ENCODE measurements around the gene RNASE2. TPM values are rescaled to one million over a fixed set of nuclear protein-coding genes. Genes with fewer than 3 reads are reported as not detected.
"Not testable (repeated sequence)": the region's sequence is repeated elsewhere in the genome, so short reads cannot be mapped to it uniquely, and the experiment has no call there.

Gene RNASE2
- total and polyA plus RNA-seq, 2 donors (not counting 3 experiments of a cell fraction or from before 2014, with no cell fraction given), result not detected

- H4K20me1 ChIP-seq (replicated peaks; ENCODE audit: control insufficient read depth, extremely low read depth, insufficient read depth, low read length); H2AFZ ChIP-seq (ENCODE audit: low read depth, low read length); H3K36me3 ChIP-seq (ENCODE audit: control insufficient read depth in 2 of 2, extremely low read depth in 1 of 2, insufficient read depth in 2 of 2, low read length in 2 of 2); H3K4me1 ChIP-seq (ENCODE audit: control insufficient read depth, extremely low read depth, insufficient read depth, low read length); BruUV-seq (replicated peaks); H3K4me3 ChIP-seq (replicated peaks in 1 of 3; ENCODE audit: insufficient read depth in 1 of 3, low read depth in 1 of 3, low read length in 3 of 3); H3K9ac ChIP-seq (replicated peaks; ENCODE audit: extremely low read depth, insufficient read depth, low read length); CTCF ChIA-PET; H3K4me2 ChIP-seq (ENCODE audit: insufficient read depth, low read length); H3K27me3 ChIP-seq (ENCODE audit: control insufficient read depth in 2 of 2, insufficient read depth in 2 of 2, low read length in 2 of 2); H3K79me2 ChIP-seq (ENCODE audit: control insufficient read depth, insufficient read depth, low read length); intact Hi-C loops (cut with micrococcal nuclease); H3K9me3 ChIP-seq (replicated peaks; ENCODE audit: control insufficient read depth, insufficient read depth, low read length); POLR2A ChIA-PET; H3K9me1 ChIP-seq (replicated peaks; ENCODE audit: control insufficient read depth, extremely low read depth, insufficient read depth, low read length); H3K27ac ChIP-seq (ENCODE audit: insufficient read depth, low read depth, low read length); DNase-seq (ENCODE audit: low read depth, low spot score); FAIRE-seq; dilution Hi-C loops (cut with MboI; ENCODE audit: extremely low pct_ligation_motif_present, low sequenced_read_pairs): not testable (repeated sequence)
These were observed 31.5 kb upstream of the RNASE2 start for GRCh38 chr14:20923766-20924297.

DNA sequence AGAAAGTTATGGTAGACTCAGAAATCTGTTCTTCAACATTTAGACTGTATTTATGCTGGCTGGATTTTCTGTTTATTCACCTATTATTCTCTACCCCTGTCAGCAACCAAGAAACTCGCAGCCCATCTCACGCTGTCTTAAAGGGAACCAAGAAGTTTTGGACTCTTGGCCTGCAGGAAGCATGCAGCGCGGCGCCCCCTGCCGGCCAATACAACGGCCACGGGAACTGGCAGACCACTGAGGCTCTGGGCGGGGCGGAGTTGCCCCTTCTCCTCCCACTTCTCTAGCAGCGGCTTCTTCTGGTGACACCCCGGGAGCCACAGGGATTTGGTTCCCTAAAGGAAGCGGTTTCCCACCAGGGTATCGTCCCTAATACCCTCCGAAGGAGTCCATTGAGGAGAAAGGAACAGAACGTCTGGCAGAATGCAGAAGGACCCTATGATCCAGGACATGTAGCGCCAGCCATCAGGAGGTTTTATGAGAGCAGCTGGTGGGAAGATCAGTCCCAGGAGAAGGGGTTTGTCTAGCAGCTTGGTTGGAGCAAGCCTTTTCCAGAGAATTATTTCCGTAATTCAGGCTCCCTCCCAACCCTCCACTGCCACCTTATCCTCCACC lies 21.0 kb upstream of the RNASE2 start:
- Histone ChIP-seq H3K79me2 (ENCODE audit: control insufficient read depth, insufficient read depth, low read length) (no peaks in the 10 kb centered on the region), H2AFZ (ENCODE audit: low read depth, low read length) (no peak overlapping the region), H3K9me3 (replicated peaks; ENCODE audit: control insufficient read depth, insufficient read depth, low read length) (no peaks in the 10 kb centered on the region), H3K9me1 (replicated peaks; ENCODE audit: control insufficient read depth, extremely low read depth, insufficient read depth, low read length) (no peaks in the 10 kb centered on the region), H3K9ac (replicated peaks; ENCODE audit: extremely low read depth, insufficient read depth, low read length) (no peak overlapping the region), H3K27me3 (ENCODE audit: control insufficient read depth in 2 of 2, insufficient read depth in 2 of 2, low read length in 2 of 2) (peaks cover 3 to 5% of the 10 kb centered on the region in 2 experiments), H4K20me1 (replicated peaks; ENCODE audit: control insufficient read depth, extremely low read depth, insufficient read depth, low read length) (no peaks in the 10 kb centered on the region), H3K4me2 (ENCODE audit: insufficient read depth, low read length) (no peak overlapping the region), H3K27ac (ENCODE audit: insufficient read depth, low read depth, low read length) (no peak overlapping the region), H3K4me3 (replicated peaks in 1 of 3; ENCODE audit: insufficient read depth in 1 of 3, low read depth in 1 of 3, low read length in 3 of 3) (no peak overlapping the region), H3K4me1 (ENCODE audit: control insufficient read depth, extremely low read depth, insufficient read depth, low read length) (no peaks in the 10 kb centered on the region), H3K36me3 (ENCODE audit: control insufficient read depth in 2 of 2, extremely low read depth in 1 of 2, insufficient read depth in 2 of 2, low read length in 2 of 2) (no peaks in the 10 kb centered on the region)
- BruUV-seq (replicated peaks), result no TSS peak
- CTCF ChIA-PET, result interaction anchor here (1.0 to 1.2 kb wide), 4 partner anchors 9 to 80 kb away, joined by 3 to 4 read pairs (median 3); no protein-coding TSS in a partner anchor
- intact Hi-C loops (cut with micrococcal nuclease), result loop anchor here (10.0 kb wide), 1 partner anchor 79 kb away; no protein-coding TSS in a partner anchor
- POLR2A ChIA-PET, result no interaction called here
- TF ChIP-seq CTCF (IDR thresholded peaks at IDR 0.05; ENCODE audit: extremely low read depth in 1 of 2, insufficient read depth in 1 of 2, low read depth in 1 of 2, low read length in 2 of 2), result peak; percentile 65 to 75
- no peak for TF ChIP-seq MYC (IDR thresholded peaks at IDR 0.05; ENCODE audit: low read depth, low read length)
- no peak for TF ChIP-seq EZH2 (IDR thresholded peaks at IDR 0.05; ENCODE audit: borderline replicate concordance, low read depth, low read length, severe bottlenecking)
- no peak for TF ChIP-seq JUN (IDR thresholded peaks at IDR 0.05; ENCODE audit: borderline replicate concordance, insufficient read depth, insufficient read length, low read depth)
- dilution Hi-C loops (cut with MboI; ENCODE audit: extremely low pct_ligation_motif_present, low sequenced_read_pairs), result no loop called here
- FAIRE-seq (no peak), DNase-seq (ENCODE audit: low read depth, low spot score) (peak; percentile 5)
